Measurements from ENCODE around the gene VPS72.
"Not testable (repeated sequence)": the region's sequence is repeated elsewhere in the genome, so short reads cannot be mapped to it uniquely, and the experiment has no call there.

VPS72 gene

DNA sequence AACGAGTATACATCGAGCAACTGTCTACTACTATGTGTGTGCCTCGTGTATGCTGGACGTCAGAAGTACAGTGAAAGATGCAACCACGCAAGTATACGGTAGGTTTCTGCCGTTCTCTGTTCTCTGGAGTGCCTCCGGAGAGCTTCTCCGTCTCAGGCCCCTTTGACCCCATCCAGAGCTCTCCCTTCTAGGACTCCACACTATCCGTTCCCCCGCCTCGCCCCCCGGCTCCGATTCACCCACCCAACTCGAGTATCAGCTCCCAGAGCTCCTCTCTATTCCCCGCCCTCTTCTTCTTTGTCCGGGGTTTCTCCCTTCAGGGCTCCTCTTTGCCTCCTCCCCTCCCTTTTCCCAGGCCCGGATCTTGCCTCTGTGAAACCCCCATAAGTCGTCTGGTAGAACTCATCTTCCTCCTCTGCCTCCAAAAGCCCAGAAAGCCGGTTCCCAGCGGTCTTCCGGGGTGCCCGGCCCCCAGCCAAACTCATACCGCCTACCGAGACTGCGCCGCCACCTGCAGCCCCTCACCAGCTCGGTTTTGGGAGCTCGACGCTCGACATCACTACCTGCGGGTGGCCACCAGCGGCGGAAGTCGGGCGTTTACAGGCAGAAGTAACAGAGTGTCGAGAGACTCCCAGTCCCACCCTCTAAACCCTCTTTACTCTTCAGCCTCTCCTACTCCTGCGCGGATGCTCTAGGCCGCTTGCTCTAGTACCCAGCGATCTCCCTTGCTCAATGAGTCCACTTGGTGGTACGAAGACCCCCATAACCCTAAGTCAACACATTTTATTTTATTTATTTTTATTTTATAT lies at the start of gene VPS72:
Gene VPS72, minus strand, starts transcription at position 561 of the 809 bp plus-strand sequence. Its CDS starts 76 bp downstream, at position 485.
- in situ Hi-C loops (cut with HindIII; ENCODE audit: low sequenced_read_pairs), result no loop called here

DNA sequence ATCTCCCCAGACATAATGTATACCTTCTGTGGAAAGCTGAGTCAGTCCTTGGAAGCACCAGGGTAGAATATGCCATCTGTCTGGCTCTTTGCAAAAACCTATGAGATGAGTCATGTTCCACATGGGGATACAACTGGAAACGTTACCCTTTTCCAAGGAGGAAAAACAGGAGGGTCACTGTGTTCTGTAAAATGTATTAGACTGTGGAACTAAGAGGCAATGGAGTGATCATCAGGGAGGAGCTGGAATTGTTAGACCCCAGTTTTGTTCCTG lies 48.4 kb upstream of the VPS72 start:
- in situ Hi-C loops (cut with HindIII; ENCODE audit: low sequenced_read_pairs), result no loop called here

DNA sequence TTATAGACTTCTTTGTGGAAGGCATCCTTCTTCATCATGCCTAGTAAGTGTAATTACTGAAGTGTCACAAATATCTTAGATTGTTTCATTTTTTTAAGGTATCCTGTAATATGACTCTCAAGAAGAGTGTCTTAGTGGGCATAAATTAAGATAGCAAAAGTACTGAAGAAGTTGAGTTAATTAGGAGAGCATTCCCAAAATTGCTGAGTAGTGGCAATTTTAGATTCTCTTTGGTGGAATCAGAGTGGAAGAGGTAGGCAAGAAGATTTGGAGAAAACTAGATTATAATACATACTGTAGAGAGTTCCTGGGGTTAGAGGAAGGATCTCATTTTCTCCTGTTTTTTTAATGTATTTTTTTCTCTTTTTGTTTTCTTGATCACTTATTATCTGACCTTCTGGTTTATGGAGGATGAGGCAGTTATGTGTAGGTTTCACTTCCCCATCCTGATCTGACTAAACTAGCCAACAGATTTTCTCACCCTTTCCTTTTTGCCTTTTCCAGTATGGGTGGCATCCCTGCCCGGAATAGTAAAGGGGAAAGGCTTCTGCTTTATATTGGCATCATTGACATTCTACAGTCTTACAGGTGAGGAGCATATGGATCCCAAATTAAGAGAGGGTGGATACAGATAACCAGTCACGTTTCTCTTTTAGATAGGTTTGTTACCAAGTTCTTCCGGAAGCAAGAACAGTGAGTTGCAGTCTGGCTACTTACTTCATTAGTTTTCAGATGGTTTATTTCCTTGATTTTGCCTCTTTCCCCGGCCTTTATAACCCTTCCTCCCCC lies 47.9 kb upstream of the VPS72 start:
- in situ Hi-C loops (cut with HindIII; ENCODE audit: low sequenced_read_pairs), result no loop called here

- in situ Hi-C loops (cut with HindIII; ENCODE audit: low sequenced_read_pairs), result no loop called here
These were observed 45.2 kb upstream of the VPS72 start for GRCh38 chr1:151235235-151235634.

- in situ Hi-C loops (cut with HindIII; ENCODE audit: low sequenced_read_pairs), result no loop called here
These were observed 32.1 kb upstream of the VPS72 start for GRCh38 chr1:151222130-151222529.

- in situ Hi-C loops (cut with HindIII; ENCODE audit: low sequenced_read_pairs), result no loop called here
These were observed 31.6 kb upstream of the VPS72 start for GRCh38 chr1:151221616-151222015.

- in situ Hi-C loops (cut with HindIII; ENCODE audit: low sequenced_read_pairs), result no loop called here
These were observed 23.6 kb upstream of the VPS72 start for GRCh38 chr1:151213560-151213959.

DNA sequence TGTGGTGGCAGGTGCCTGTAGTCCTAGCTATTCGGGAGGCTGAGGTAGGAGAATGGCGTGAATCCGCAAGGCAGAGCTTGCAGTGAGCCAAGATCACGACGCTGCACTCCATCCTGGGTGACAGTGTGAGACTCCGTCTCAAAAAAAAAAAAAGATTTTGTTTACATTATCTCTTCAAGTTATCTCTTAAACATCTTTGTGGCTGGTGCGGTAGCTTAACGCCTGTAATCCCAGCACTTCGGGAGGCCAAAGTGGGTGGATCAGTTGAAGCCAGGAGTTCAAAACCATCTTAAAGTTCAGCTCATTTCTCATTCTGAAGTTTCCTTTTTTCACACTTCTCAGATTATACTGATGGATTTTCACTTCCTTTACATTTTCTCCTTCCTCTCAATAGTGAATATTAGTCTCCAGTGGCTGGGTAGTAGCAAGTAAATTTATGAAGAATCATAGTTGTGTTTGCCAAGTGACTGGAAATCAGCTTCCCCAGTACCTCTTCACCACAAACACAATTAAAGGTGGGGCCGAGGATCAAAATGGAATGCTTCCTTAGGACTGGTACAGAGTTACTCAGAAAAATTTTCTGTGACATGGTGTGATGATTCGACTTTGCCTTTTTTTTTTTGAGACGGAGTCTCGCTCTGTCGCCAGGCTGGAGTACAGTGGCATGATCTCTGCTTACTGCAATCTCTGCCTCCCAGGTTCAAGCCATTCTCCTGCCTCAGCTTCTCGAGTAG lies 22.1 kb upstream of the VPS72 start:
- in situ Hi-C loops (cut with HindIII; ENCODE audit: low sequenced_read_pairs), result no loop called here

GRCh38 chr1:151210830-151211229 lies 20.8 kb upstream of the VPS72 start:
- in situ Hi-C loops (cut with HindIII; ENCODE audit: low sequenced_read_pairs), result no loop called here

DNA sequence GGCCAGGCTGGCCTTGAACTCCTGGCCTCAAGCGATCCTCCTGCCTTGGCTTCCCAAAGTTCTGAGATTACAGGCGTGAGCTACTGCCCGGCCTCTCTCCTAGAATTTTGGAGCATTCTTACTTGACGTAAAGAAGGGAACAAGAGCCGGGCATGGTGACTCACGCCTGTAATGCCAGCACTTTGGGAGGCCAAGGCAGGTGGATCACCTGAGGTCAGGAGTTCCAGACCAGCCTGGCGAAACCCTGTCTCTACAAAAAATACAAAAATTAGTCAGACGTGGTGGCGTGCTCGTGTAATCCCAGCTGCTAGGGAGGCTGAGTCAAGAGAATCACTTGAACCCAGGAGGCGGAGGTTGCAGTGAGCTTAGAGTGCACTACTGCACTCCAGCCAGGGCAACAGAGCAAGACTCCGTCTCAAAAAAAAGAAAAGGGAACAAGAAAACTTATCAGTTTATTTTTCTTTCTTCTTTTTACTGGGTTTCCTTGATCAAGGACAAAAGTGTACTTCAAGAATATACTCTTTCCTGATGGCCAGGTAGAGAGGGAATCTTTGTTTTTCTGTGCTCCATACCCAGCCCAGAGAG lies 15.5 kb upstream of the VPS72 start:
- in situ Hi-C loops (cut with HindIII; ENCODE audit: low sequenced_read_pairs), result not testable (repeated sequence)

DNA sequence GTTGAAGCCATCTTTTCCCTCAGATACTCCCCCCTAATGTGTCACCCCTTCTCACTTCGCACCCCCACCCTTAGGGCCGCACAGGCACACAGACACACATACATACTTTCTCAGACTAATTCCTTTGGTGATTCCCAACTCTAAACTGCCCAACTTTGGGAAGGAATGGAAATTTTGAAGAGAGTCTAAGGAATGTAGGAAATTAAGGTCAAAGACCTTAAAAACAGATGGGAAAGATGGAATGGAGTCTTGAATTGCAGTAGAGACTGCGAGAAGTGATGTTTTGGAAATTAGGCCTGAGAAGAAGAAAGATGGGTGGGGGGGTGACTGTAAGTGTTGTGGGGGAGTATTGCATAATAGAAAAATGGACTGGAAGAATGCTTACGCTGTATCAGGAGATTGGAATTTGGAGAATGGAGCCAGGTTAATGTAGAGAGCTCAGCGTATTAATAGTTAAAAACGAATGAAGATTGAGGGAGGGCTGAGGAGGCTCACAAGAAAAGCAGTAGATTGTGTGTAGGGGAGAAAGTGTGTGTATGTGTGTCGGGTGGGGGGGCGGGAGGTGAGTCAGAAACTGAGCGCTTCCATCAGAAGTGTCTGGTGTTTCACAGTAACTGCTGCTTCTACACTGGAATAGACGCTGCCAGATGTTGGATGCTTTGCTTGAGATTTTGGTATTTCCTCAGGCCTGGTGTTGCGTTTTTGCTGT lies 10.0 kb upstream of the VPS72 start:
- in situ Hi-C loops (cut with HindIII; ENCODE audit: low sequenced_read_pairs), result no loop called here

DNA sequence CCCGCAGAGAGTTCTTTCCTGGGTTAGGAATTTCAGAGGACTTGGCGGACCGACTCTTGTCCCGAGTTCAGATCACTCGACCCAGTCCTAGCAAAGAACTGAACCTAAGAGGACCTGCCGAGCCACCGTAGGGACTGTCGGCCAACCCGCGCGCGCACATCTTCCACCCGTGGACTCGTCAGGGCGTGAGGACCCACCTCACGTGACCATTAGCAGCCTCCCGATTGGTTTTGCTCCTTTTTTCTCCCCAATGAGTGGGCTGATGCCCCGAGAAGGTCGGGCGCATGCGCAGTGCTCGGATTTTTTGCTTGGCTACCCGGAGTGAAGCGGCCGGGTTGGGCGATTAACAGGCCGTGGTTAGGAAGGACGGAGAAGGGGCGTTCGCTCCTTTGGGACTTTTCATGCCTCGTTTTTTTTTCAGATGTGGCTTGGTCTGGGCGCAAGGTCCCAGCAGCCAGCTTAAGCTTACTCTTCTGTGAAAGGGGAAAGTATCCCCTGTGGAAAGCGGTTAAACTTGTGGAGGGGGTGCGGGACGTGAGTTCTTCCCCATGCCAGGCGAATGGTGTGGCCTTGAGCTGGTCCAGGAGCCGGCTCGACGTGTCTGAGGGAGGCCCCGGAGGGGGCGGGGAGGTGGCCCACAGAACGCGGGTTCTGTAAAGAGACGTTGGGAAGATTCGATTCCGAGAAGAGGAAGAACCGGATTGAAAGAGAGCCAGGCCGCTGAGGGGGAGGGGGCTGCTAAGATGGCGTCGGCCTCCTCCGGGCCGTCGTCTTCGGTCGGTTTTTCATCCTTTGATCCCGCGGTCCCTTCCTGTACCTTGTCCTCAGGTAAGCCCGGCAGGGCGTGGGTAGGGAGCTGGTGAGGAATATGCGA lies 8.5 kb upstream of the VPS72 start, which contains the start of gene PIP5K1A:
Gene PIP5K1A, plus strand, starts transcription at position 299 of the 874 bp plus-strand sequence. Its CDS starts 445 bp downstream, at position 744.
- in situ Hi-C loops (cut with HindIII; ENCODE audit: low sequenced_read_pairs), result no loop called here

DNA sequence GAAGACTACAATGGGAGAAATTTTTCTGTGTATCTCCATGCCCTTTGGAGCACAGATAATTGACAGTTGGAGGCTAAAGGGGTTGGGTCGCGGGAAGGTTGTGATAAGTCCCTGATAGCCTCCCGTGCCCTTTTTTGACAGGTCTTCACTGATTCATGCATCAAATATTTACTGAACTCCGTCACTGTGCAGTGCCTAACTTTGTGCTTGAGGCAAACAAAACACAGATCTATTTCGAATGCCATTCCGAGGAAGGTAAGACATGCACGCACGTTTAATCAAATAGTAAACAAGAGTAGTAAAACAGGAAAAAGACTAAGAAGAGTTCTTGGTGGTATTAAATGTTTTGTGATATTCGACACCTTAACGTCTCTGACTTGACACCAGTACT lies 7.9 kb upstream of the VPS72 start:
- in situ Hi-C loops (cut with HindIII; ENCODE audit: low sequenced_read_pairs), result no loop called here

GRCh38 chr1:151196292-151196800 lies 6.3 kb upstream of the VPS72 start:
- in situ Hi-C loops (cut with HindIII; ENCODE audit: low sequenced_read_pairs), result no loop called here

DNA sequence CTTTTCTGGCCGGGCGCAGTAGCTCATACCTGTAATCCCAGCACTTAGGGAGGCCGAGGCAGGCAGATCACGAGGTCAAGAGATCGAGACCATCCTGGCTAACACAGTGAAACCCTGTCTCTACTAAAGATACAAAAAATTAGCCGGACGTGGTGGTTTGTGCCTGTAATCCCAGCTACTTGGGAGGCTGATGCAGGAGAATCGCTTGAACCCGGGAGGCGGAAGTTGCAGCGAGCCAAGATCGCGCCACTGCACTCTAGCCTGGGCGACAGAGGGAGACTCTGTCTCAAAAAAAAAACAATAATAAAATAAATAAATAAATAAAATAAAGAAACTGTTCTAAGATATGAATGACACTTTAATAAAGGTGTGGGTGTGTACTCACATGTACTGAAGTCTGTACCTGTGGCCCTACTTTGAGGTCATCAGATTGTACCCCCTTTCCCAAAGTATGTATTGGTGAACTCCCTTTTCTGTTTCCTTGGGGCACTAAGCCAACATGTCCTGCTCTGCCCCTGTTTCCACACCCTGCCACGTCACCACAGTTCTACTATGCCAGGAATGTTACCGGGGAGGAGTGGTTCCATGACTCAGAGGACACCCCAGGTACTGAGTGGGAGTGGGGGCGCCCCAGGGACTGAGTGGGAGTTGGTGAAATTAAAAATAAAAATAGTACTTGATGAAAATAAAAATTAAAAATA lies 5.0 kb upstream of the VPS72 start:
- in situ Hi-C loops (cut with HindIII; ENCODE audit: low sequenced_read_pairs), result not testable (repeated sequence)

DNA sequence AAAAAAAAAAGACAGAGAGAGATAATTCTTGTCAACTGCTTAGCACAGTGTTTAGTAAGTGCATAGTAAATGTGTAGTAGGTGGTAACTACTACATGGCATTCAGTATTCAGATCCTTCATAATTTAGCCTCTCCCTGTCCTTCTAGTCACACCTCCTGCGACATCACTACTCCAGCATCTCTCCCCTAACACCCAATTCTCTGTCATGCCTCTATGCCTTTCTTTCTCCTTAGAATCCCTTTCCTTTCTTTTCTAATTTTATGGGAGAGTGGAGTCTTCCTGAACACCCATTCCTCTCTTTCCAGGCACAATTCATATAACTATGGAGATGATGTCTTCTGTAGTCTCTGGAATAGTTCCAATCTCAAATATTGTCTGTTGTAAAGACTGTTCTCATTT lies 3.9 kb upstream of the VPS72 start:
- in situ Hi-C loops (cut with HindIII; ENCODE audit: low sequenced_read_pairs), result no loop called here

- in situ Hi-C loops (cut with HindIII; ENCODE audit: low sequenced_read_pairs), result no loop called here
These were observed 3.3 kb upstream of the VPS72 start for GRCh38 chr1:151193304-151193703.

GRCh38 chr1:151192047-151192446 lies 2.0 kb upstream of the VPS72 start:
- in situ Hi-C loops (cut with HindIII; ENCODE audit: low sequenced_read_pairs), result no loop called here

DNA sequence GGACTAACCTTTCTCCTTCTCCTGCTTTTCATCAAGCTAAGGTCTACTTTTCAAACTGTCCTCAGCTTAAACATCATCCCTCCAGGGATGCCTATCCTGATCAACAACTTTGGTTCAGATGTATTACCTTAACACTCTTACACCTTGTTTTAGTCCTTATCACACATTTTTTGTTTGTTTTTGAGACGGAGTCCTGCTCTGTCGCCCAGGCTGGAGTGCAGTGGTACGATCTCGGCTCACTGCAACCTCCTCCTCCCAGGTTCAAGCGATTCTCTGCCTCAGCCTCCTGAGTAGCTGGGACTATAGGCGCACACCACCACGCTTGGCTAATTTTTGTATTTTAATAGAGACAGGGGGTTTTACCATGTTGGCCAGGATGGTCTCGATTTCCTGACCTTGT lies 1.3 kb downstream of the VPS72 start:
- in situ Hi-C loops (cut with HindIII; ENCODE audit: low sequenced_read_pairs), result not testable (repeated sequence)

Data from DLD1 (cell line).